Measurements from ENCODE around the gene RAD51B. TPM values are rescaled to one million over a fixed set of nuclear protein-coding genes. Genes with fewer than 3 reads are reported as not detected.
A peak's percentile ranks its signal among the peaks of the same experiment; 100 is the strongest.

The RAD51B gene
- polyA plus RNA-seq, 3 donors: 3.6 to 11.6 (median 9.4) TPM

GRCh38 chr14:68716698-68717097 lies 897.1 kb downstream of the RAD51B start:
- Histone ChIP-seq H3K27me3 (ENCODE audit: control insufficient read depth in 2 of 2, insufficient read depth in 2 of 2, low read length in 2 of 2) (peaks cover 0 to 7% of the 10 kb centered on the region in 2 donors), H3K9ac (ENCODE audit: insufficient read depth, low read length, poor library complexity, severe bottlenecking) (no peak overlapping the region), H3K4me3 (replicated peaks in 1 of 3; ENCODE audit: low read depth in 2 of 3, low read length in 3 of 3) (no peak overlapping the region), H3K9me3 (replicated peaks in 1 of 2; ENCODE audit: control insufficient read depth in 1 of 2, insufficient read depth in 1 of 2, low read length in 2 of 2) (peaks cover 0 to 4% of the 10 kb centered on the region in 2 donors), H3K27ac (ENCODE audit: low read depth in 1 of 2, low read length in 2 of 2) (no peak overlapping the region), H4K20me1 (ENCODE audit: insufficient read depth, low read length) (no peaks in the 10 kb centered on the region), H3K4me2 (replicated peaks; ENCODE audit: extremely low read depth, low read length, poor library complexity, severe bottlenecking) (no peak overlapping the region), H2AFZ (ENCODE audit: insufficient read depth, low read depth, low read length, poor library complexity, severe bottlenecking) (no peak overlapping the region), H3K79me2 (ENCODE audit: insufficient read depth, low read length) (no peaks in the 10 kb centered on the region), H3K4me1 (ENCODE audit: control insufficient read depth in 1 of 2, insufficient read depth in 2 of 2, low read length in 2 of 2) (peaks cover 16 to 32% of the 10 kb centered on the region in 2 donors), H3K36me3 (replicated peaks in 1 of 2; ENCODE audit: control insufficient read depth in 1 of 2, insufficient read depth in 2 of 2, low read length in 2 of 2) (no peaks in the 10 kb centered on the region)
- H3K4me3 Mint-ChIP-seq: no peak overlapping the region
- WGBS (ENCODE audit: insufficient coverage): 100% methylated on average over 2 of the region's 4 CpGs
- peaks cover 40% of the 10 kb centered on the region for H3K4me1 Mint-ChIP-seq
- no peak overlapping the region for H3K27ac Mint-ChIP-seq
- H3K9me3 Mint-ChIP-seq: peaks cover 0 to 11% (median 6%) of the 10 kb centered on the region in 7 donors
- H3K36me3 Mint-ChIP-seq: peaks cover 7 to 20% of the 10 kb centered on the region in 2 donors
- H3K27me3 Mint-ChIP-seq (ENCODE audit: low read depth in 3 of 3): peaks cover 14 to 17% (median 15%) of the 10 kb centered on the region in 3 donors
- no peak for DNase-seq
- TF ChIP-seq CTCF (IDR thresholded peaks at IDR 0.05): no peak
- intact Hi-C loops (cut with micrococcal nuclease): loop anchor here in 1 of 2 donors (5.0 kb wide), 1 partner anchor 34 kb away; no protein-coding TSS in a partner anchor

- H3K36me3 Mint-ChIP-seq: peaks cover 7 to 16% of the 10 kb centered on the region in 2 donors
- H3K4me3 Mint-ChIP-seq: peak overlapping the region in 1 of 2 donors; percentile 59
- peak; percentile 37 to 62 (median 46) for DNase-seq
- peaks cover 35% of the 10 kb centered on the region for H3K4me1 Mint-ChIP-seq
- TF ChIP-seq CTCF (IDR thresholded peaks at IDR 0.05): peak; percentile 85
- no peaks in the 10 kb centered on the region for H4K20me1 ChIP-seq (ENCODE audit: insufficient read depth, low read length)
- peaks cover 0 to 11% (median 6%) of the 10 kb centered on the region in 7 donors for H3K9me3 Mint-ChIP-seq
- 100% methylated on average over 1 of the region's 8 CpGs for WGBS (ENCODE audit: insufficient coverage)
- H2AFZ ChIP-seq (ENCODE audit: insufficient read depth, low read depth, low read length, poor library complexity, severe bottlenecking): no peak overlapping the region
- H3K9ac ChIP-seq (ENCODE audit: insufficient read depth, low read length, poor library complexity, severe bottlenecking): no peak overlapping the region
- no peak overlapping the region for H3K4me2 ChIP-seq (replicated peaks; ENCODE audit: extremely low read depth, low read length, poor library complexity, severe bottlenecking)
- peaks cover 0 to 4% of the 10 kb centered on the region in 2 donors for H3K9me3 ChIP-seq (replicated peaks in 1 of 2; ENCODE audit: control insufficient read depth in 1 of 2, insufficient read depth in 1 of 2, low read length in 2 of 2)
- H3K36me3 ChIP-seq (replicated peaks in 1 of 2; ENCODE audit: control insufficient read depth in 1 of 2, insufficient read depth in 2 of 2, low read length in 2 of 2): no peaks in the 10 kb centered on the region
- peaks cover 16 to 32% of the 10 kb centered on the region in 2 donors for H3K4me1 ChIP-seq (ENCODE audit: control insufficient read depth in 1 of 2, insufficient read depth in 2 of 2, low read length in 2 of 2)
- no peak overlapping the region for H3K4me3 ChIP-seq (replicated peaks in 1 of 3; ENCODE audit: low read depth in 2 of 3, low read length in 3 of 3)
- intact Hi-C loops (cut with micrococcal nuclease): loop anchor here in 1 of 2 donors (5.0 kb wide), 1 partner anchor 36 kb away; no protein-coding TSS in a partner anchor
- H3K27me3 ChIP-seq (ENCODE audit: control insufficient read depth in 2 of 2, insufficient read depth in 2 of 2, low read length in 2 of 2): peaks cover 5 to 21% of the 10 kb centered on the region in 2 donors
- H3K27ac Mint-ChIP-seq: peak overlapping the region in 1 of 7 donors; percentile 57
- no peaks in the 10 kb centered on the region for H3K79me2 ChIP-seq (ENCODE audit: insufficient read depth, low read length)
- H3K27ac ChIP-seq (ENCODE audit: low read depth in 1 of 2, low read length in 2 of 2): no peak overlapping the region
- peaks cover 22 to 27% (median 24%) of the 10 kb centered on the region in 3 donors for H3K27me3 Mint-ChIP-seq (ENCODE audit: low read depth in 3 of 3)
These were observed 898.7 kb downstream of the RAD51B start for GRCh38 chr14:68718023-68718990.
